DND-41 (cell line): ENCODE data around the gene WDR81.
A peak's percentile ranks its signal among the peaks of the same experiment; 100 is the strongest.

Source experiments
- ATAC-seq: fragments of 200-7000 bp; cut with Tn5 transposase; 3 replicates; pipeline ENCODE4 v1.9.1; 2021; ENCODE audit warnings: low read depth; ENCODE audit not compliant: insufficient read depth
- DNase-seq: peaks from one replicate; pipeline ENCODE4 v3.0.0-alpha.2; 2020
- H2AFZ ChIP-seq: 2 replicates; pipeline ENCODE4 v1.6.0; 2012; ENCODE audit warnings: low read depth, low read length
- H3K27ac ChIP-seq: 2 replicates; pipeline ENCODE4 v1.5.1; 2012; ENCODE audit warnings: low read length, inconsistent platforms
- H3K27me3 ChIP-seq: fragments of 200-600 bp; sonication (generic); 2 replicates; pipeline ENCODE4 v1.6.0; 2012; ENCODE audit warnings: low read length, mild to moderate bottlenecking, inconsistent platforms; ENCODE audit not compliant: insufficient read depth, poor library complexity
- H3K36me3 ChIP-seq: 2 replicates; pipeline ENCODE4 v1.5.1; 2012; ENCODE audit warnings: low read length, inconsistent platforms; ENCODE audit not compliant: insufficient read depth
- H3K4me1 ChIP-seq: 2 replicates; pipeline ENCODE4 v1.5.1; 2012; ENCODE audit warnings: mild to moderate bottlenecking, low read length; ENCODE audit not compliant: insufficient read depth
- H3K4me2 ChIP-seq: 2 replicates; pipeline ENCODE4 v1.6.0; 2012; ENCODE audit warnings: mild to moderate bottlenecking, moderate library complexity, low read length, inconsistent platforms; ENCODE audit not compliant: insufficient read depth
- H3K4me3 ChIP-seq, 2 experiments: fragments of 200-600 bp in 1 of 2; shearing (Covaris generic) in 1 of 2; 2 replicates each; pipeline ENCODE4 v1.5.1; 2012 to 2016; ENCODE audit warnings: inconsistent platforms in 2 of 2, low read length in 2 of 2, mild to moderate bottlenecking in 2 of 2, low read depth in 1 of 2, moderate library complexity in 1 of 2
- H3K79me2 ChIP-seq: 2 replicates; pipeline ENCODE4 v1.6.0; 2012; ENCODE audit warnings: low read length, inconsistent platforms; ENCODE audit not compliant: insufficient read depth
- H3K9ac ChIP-seq: 2 replicates; pipeline ENCODE4 v1.6.0; 2012; ENCODE audit warnings: low read depth, mild to moderate bottlenecking, inconsistent platforms, low read length, moderate library complexity
- H3K9me3 ChIP-seq: 2 replicates; pipeline ENCODE4 v1.5.1; 2012; ENCODE audit warnings: low read length, moderate library complexity, mild to moderate bottlenecking, inconsistent platforms; ENCODE audit not compliant: insufficient read depth, severe bottlenecking
- H4K20me1 ChIP-seq: 2 replicates; pipeline ENCODE4 v1.6.0; 2012; ENCODE audit warnings: low read length; ENCODE audit not compliant: insufficient read depth
- EZH2 ChIP-seq: IDR thresholded peaks from 3 replicates; pipeline ENCODE4 v1.6.1; 2012; ENCODE audit warnings: borderline replicate concordance, low read depth, mild to moderate bottlenecking, moderate library complexity, low read length, inconsistent platforms; ENCODE audit not compliant: severe bottlenecking
- TF ChIP-seq, protein P1 (sequence below): IDR thresholded peaks from 2 replicates; pipeline ENCODE4 v1.5.1; 2012; ENCODE audit warnings: borderline replicate concordance, low read length, moderate library complexity, mild to moderate bottlenecking; ENCODE audit not compliant: poor library complexity, severe bottlenecking; ENCODE audit errors: extremely low read depth

WDR81 gene

DNA sequence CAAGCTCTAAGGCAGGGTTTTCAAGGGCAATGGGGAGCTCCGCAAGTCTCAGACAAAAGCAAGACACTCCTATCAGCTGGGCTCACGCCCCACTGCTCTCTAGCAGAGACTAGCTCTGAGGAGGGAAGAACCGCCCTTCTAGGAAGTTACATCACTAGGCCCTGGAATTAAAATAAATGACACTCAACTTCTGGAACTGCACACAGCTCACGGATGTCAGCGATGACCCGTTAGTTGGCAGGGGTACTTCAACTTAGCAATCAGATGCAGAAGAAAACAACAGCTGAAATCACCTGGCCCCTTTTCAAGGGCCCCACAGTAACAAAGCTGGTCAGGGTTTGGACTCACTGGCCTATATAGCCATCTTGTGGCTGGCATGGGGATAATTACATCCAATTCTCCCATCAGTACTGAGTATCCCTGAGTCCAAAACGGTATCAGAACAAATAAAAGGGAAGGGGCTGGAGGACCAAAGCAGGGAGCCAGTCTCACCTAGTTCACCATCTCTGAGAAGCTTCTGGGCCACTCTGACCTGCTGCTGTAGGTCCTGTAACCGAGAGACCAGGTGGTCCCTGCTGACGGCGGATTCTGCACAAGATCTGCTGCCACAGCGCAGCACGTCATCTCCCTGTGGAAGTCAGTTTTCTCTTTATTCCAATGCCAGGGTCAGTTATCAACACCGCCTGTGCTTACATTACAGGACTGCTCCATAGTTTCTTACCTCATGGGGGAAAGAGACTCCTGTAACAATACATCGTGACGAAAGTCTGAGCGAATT is 59.5 kb downstream of the WDR81 start:
- Histone ChIP-seq H3K27ac (no peak overlapping the region), H3K4me3 (no peak overlapping the region), H3K36me3 (peaks cover 68% of the 10 kb centered on the region), H3K4me2 (no peak overlapping the region), H3K79me2 (no peaks in the 10 kb centered on the region), H3K9ac (no peak overlapping the region), H4K20me1 (0 out of 2 replicates have a peak, but pooled peaks cover 7% of the 10 kb centered on the region), H3K9me3 (no peaks in the 10 kb centered on the region), H2AFZ (no peak overlapping the region), H3K4me1 (no peaks in the 10 kb centered on the region), H3K27me3 (no peaks in the 10 kb centered on the region)
- DNase-seq (no peak), ATAC-seq (0 out of 3 replicates have a peak, but pooled peaks have one; percentile 39)
- no peak for TF ChIP-seq EZH2
- TF ChIP-seq, protein P1, sequence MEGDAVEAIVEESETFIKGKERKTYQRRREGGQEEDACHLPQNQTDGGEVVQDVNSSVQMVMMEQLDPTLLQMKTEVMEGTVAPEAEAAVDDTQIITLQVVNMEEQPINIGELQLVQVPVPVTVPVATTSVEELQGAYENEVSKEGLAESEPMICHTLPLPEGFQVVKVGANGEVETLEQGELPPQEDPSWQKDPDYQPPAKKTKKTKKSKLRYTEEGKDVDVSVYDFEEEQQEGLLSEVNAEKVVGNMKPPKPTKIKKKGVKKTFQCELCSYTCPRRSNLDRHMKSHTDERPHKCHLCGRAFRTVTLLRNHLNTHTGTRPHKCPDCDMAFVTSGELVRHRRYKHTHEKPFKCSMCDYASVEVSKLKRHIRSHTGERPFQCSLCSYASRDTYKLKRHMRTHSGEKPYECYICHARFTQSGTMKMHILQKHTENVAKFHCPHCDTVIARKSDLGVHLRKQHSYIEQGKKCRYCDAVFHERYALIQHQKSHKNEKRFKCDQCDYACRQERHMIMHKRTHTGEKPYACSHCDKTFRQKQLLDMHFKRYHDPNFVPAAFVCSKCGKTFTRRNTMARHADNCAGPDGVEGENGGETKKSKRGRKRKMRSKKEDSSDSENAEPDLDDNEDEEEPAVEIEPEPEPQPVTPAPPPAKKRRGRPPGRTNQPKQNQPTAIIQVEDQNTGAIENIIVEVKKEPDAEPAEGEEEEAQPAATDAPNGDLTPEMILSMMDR, result peak; percentile 30

DNA sequence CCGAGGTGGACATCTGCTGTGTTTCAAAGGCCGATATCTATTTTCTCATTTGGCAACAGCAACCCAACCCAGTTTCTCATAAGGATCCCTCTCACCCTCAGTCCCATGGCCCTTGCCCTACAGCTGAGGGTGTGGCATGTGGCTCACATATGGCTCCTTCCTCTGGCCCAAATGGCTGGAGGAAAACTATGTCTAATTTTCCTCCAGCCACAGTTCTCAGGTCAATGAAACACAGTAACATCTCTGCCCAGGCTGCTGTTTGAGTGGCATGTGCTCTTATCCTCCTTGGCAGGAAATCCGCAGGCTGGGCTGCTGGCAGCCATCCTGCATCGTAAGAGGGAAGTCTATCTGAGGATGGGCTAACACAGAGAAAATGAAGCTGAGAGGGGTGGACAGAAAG is 61.4 kb downstream of the WDR81 start:
- Histone ChIP-seq H3K79me2 (peaks cover 5% of the 10 kb centered on the region; the same call in 1 of the 2 replicates), H3K27ac (no peak overlapping the region), H3K27me3 (no peaks in the 10 kb centered on the region), H3K4me3 (no peak overlapping the region), H3K4me1 (no peaks in the 10 kb centered on the region), H3K9me3 (no peaks in the 10 kb centered on the region), H2AFZ (no peak overlapping the region), H4K20me1 (0 out of 2 replicates have a peak, but pooled peaks cover 7% of the 10 kb centered on the region), H3K4me2 (no peak overlapping the region), H3K9ac (no peak overlapping the region), H3K36me3 (peaks cover 58% of the 10 kb centered on the region)
- TF ChIP-seq, protein P1, result no peak
- TF ChIP-seq EZH2, result no peak
- ATAC-seq (no peak), DNase-seq (no peak)

DNA sequence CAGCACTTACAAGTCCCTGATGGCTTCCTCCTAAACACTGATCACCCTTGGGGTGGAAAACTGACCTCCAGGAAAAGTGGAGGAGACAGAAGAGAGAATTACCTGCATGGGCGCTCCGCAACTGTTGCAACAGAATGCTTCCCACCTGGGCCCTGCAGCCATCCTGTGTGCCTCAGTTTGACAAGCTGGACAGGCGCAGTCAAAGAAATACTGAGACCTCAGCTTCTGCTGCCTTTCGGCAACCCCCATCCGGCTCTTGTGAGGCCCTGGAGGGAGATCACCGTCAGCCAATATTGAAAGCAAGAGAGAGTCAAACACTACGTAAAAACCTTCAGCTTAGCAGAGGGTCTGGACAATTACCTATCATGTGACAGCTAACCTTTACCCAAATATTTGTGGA is 62.2 kb downstream of the WDR81 start:
- no peak for DNase-seq
- H3K27me3 ChIP-seq, result no peaks in the 10 kb centered on the region
- no peak overlapping the region for H2AFZ ChIP-seq
- H3K4me1 ChIP-seq, result no peaks in the 10 kb centered on the region
- H3K9ac ChIP-seq, result no peak overlapping the region
- no peak overlapping the region for H3K27ac ChIP-seq
- no peak for TF ChIP-seq EZH2
- TF ChIP-seq, protein P1, result no peak
- no peaks in the 10 kb centered on the region for H3K9me3 ChIP-seq
- H3K79me2 ChIP-seq, result peaks cover 7% of the 10 kb centered on the region; the same call in 1 of the 2 replicates
- H3K4me3 ChIP-seq, result no peak overlapping the region
- no peak overlapping the region for H3K4me2 ChIP-seq
- H4K20me1 ChIP-seq, result 0 out of 2 replicates have a peak, but pooled peaks cover 7% of the 10 kb centered on the region
- no peak for ATAC-seq
- H3K36me3 ChIP-seq, result peaks cover 50% of the 10 kb centered on the region
